H1 (cell line): Measurements from ENCODE around the gene CADM1. TPM values are rescaled to one million over a fixed set of nuclear protein-coding genes. Genes with fewer than 3 reads are reported as not detected.

ENCODE experiments used
- CBX5 ChIP-seq: fragments of 300-800, 300-1000 bp; sonication (generic); IDR thresholded peaks from 2 replicates; pipeline ENCODE4 v1.7.1; 2016; ENCODE audit warnings: antibody characterized with exemption, low read length, low read depth
- HDAC2 ChIP-seq, 2 experiments: fragments of 300-600 bp in 1 of 2; sonication (generic) in 1 of 2; IDR thresholded peaks; 2 replicates each; pipeline ENCODE4 v1.6.1; 2011 to 2012; ENCODE audit warnings: low read depth in 2 of 2, low read length in 2 of 2, mild to moderate bottlenecking in 2 of 2, moderate library complexity in 2 of 2, borderline replicate concordance in 1 of 2, inconsistent platforms in 1 of 2
- HDAC6 ChIP-seq: IDR thresholded peaks from one replicate; pipeline ENCODE4 v1.7.1; 2012; ENCODE audit warnings: low read depth, mild to moderate bottlenecking, inconsistent platforms, low read length, moderate library complexity
- MAFK ChIP-seq: IDR thresholded peaks from 2 replicates; pipeline ENCODE4 v1.6.1; 2012; ENCODE audit warnings: low read depth, mild to moderate bottlenecking, improper control_type of control experiment, low read length
- polyA plus RNA-seq, 7 experiments: library from polyadenylated mRNA; depleted of rRNA in 3 of 7; stranded (reverse) in 5 of 7; unstranded in 2 of 7; fragments of >200 nt in 5 of 7; fragments of 200-250 nt in 2 of 7; gene quantifications; 1 replicate in 5 of 7; 2 replicates in 1 of 7; 4 replicates in 1 of 7; pipeline versions ENCODE4 v1.2.1 to v1.2.3, GENCODE V29; 2011 to 2013; ENCODE audit warnings: missing spikeins in 2 of 7, mixed read lengths in 2 of 7
- total RNA-seq: library from RNA; stranded (reverse); fragmentation: NEBNext Ultra II Directional; extraction: Animal tissue kit (Norgen Biotek cat#: 25700); gene quantifications from 2 replicates; pipeline ENCODE4 v1.2.1, GENCODE V29; 2021
- TF ChIP-seq, protein P1 (sequence below), 3 experiments: IDR thresholded peaks; 1 replicate in 2 of 3; 2 replicates in 1 of 3; pipeline versions ENCODE4 v1.5.1 to v1.6.1; 2011; ENCODE audit warnings: low read length in 3 of 3, mild to moderate bottlenecking in 3 of 3, inconsistent platforms in 2 of 3, low read depth in 1 of 3, moderate library complexity in 1 of 3; ENCODE audit not compliant: insufficient read depth in 1 of 3; ENCODE audit errors: control extremely low read depth in 1 of 3
- TF ChIP-seq, protein P2 (sequence below): IDR thresholded peaks from 2 replicates; pipeline ENCODE4 v1.6.1; 2012; ENCODE audit warnings: low read length, inconsistent platforms

Gene CADM1
- total and polyA plus RNA-seq, 2 of the 8 experiments (the other 6 are each of a cell fraction or from before 2014, with no cell fraction given), result 8.3 to 25.3 TPM

DNA sequence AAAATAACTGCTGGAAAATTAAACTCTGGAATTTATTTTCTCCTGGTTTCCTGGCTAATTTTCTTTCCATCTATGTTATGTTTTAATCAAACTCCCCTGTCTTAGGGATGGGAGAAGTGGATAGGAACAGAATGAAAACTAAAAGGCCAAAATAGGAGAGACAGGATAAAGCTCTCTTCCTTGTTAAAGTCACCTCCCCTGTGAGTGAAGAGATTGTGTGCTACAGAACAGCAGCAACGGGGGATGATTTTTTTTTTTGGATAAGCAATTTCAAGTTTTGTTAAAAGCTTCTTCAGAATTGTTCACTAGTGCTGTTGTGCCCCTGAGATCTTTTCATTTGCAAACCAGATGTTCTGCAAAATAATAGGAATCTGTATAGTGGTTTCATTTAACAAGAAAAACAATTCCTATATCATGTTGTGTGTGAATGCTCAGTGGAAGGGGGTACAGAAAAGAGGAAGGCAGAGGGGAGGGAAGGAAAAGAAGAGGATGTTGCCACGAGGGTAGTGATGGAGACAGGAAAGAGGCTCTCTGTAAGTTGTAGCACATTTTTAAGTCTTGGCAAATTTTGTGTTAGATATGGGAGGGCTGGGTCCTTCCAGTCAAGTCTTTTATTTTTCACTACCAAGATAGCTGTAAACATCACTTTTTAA, 301.2 kb downstream of the CADM1 start (continued):
- TF ChIP-seq, protein P1, sequence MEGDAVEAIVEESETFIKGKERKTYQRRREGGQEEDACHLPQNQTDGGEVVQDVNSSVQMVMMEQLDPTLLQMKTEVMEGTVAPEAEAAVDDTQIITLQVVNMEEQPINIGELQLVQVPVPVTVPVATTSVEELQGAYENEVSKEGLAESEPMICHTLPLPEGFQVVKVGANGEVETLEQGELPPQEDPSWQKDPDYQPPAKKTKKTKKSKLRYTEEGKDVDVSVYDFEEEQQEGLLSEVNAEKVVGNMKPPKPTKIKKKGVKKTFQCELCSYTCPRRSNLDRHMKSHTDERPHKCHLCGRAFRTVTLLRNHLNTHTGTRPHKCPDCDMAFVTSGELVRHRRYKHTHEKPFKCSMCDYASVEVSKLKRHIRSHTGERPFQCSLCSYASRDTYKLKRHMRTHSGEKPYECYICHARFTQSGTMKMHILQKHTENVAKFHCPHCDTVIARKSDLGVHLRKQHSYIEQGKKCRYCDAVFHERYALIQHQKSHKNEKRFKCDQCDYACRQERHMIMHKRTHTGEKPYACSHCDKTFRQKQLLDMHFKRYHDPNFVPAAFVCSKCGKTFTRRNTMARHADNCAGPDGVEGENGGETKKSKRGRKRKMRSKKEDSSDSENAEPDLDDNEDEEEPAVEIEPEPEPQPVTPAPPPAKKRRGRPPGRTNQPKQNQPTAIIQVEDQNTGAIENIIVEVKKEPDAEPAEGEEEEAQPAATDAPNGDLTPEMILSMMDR (IDR thresholded peaks at IDR 0.05; ENCODE audit: control extremely low read depth in 1 of 3, insufficient read depth in 1 of 3, low read depth in 1 of 3, low read length in 3 of 3), result no peak
- TF ChIP-seq, protein P2, sequence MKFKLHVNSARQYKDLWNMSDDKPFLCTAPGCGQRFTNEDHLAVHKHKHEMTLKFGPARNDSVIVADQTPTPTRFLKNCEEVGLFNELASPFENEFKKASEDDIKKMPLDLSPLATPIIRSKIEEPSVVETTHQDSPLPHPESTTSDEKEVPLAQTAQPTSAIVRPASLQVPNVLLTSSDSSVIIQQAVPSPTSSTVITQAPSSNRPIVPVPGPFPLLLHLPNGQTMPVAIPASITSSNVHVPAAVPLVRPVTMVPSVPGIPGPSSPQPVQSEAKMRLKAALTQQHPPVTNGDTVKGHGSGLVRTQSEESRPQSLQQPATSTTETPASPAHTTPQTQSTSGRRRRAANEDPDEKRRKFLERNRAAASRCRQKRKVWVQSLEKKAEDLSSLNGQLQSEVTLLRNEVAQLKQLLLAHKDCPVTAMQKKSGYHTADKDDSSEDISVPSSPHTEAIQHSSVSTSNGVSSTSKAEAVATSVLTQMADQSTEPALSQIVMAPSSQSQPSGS, result no peak
- TF ChIP-seq MAFK (no peak), HDAC6 (no peak), HDAC2 (IDR thresholded peaks at IDR 0.05; ENCODE audit: borderline replicate concordance in 1 of 2, low read depth in 2 of 2, low read length in 2 of 2) (no peak), CBX5 (no peak)
